GM18951 (cell line): ENCODE results near the gene ADAM10.

Experiments
- POLR2A ChIP-seq: IDR thresholded peaks from 4 replicates; pipeline ENCODE4 v1.6.1; 2011; ENCODE audit warnings: mild to moderate bottlenecking; ENCODE audit not compliant: insufficient read length, insufficient read depth; ENCODE audit errors: extremely low read depth
- in situ Hi-C: fragments of 300-500 bp; cut with MboI; formaldehyde crosslinking; loops from one replicate; pipeline ENCODE4 v1.12.0; 2022; ENCODE audit warnings: low sequenced_read_pairs, mixed read lengths, inconsistent platforms; ENCODE audit not compliant: unreplicated experiment

The ADAM10 gene

DNA sequence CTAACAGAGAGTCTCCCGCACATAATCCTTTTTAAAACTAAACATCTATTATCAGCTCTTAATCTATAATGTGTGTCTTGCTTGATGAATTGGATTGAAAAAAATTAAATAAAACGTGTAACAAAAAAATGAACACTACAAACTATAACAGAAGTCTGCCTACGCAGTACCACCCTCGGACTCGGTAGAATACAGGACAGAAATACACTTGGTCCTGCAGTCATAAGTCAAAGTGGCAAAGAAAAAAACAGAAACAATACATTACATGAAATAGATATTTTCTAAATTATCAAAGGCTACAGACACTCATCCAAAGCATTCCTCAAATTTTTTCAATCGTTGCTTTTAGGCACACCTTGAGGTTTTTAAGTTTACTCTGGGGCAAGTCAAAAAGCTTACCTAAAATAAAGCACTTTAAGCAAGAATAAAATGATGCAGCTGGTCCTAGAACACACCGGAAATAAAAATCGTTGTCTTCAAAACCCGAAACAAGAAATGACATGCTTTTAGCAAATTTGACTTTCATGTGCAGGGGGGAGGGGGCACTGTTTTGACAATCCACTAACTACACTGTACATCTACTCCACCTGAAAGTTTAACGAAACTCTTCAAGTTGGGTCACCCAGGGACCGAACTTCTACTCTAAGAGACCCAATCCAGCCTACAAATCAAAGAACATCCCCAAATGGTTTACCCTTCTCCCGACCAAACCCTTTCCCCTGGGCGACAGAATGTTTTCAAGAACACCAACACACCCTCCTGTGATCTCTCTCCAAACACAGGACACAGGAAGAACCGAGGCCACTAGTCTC lies 1.3 kb downstream of the ADAM10 start:
- no peak for TF ChIP-seq POLR2A
- in situ Hi-C loops: no loop called here

DNA sequence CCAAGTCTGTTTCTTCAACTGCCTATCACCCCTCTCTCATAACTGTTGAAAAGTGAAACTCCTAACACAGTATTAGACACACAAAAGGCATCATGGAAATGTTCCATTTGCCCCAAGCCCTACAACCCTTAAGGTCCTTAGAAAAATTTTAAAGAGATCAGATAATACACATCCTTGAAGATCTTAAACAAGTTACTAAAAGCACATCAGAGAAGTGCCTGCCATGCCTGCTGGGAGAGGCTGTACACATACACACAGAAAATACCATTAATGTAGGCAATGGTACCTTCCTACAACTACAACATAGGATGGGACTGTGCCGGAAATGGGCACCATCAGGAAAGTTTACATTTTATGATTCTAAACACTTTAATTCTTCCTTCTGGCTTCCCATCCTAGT lies 3.3 kb downstream of the ADAM10 start:
- in situ Hi-C loops: no loop called here
- no peak for TF ChIP-seq POLR2A

DNA sequence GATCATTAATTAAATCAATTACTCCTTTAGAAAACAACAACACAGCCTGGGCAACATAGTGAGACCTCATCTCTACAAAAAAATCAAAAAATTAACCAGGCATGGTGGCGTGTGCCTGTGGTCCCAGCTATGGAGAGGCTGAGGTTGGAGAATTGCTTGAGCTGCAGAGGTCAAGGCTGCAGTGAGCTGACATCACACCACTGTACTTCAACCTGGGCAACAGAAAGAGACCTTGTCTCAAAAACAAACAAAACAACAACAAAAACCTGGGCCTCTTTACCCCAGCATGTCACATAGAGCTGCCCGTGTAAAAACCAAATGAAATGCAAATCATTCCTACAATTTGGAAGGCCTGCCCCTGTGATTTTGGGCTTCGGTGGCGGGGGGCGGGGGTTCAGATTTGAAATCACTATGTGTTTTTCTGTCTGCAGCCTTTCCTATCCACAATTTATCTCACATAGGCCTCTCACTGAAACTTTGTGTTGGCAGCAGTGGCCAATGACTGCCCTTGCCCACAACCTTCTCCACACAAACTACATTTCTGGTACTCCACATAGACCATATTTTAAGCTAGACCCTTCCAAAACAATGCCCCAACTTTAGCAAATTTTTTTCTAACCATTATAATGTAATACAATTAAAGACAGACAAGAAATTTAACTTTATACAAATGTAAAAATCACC lies 6.5 kb downstream of the ADAM10 start:
- in situ Hi-C loops: no loop called here
- TF ChIP-seq POLR2A: no peak

DNA sequence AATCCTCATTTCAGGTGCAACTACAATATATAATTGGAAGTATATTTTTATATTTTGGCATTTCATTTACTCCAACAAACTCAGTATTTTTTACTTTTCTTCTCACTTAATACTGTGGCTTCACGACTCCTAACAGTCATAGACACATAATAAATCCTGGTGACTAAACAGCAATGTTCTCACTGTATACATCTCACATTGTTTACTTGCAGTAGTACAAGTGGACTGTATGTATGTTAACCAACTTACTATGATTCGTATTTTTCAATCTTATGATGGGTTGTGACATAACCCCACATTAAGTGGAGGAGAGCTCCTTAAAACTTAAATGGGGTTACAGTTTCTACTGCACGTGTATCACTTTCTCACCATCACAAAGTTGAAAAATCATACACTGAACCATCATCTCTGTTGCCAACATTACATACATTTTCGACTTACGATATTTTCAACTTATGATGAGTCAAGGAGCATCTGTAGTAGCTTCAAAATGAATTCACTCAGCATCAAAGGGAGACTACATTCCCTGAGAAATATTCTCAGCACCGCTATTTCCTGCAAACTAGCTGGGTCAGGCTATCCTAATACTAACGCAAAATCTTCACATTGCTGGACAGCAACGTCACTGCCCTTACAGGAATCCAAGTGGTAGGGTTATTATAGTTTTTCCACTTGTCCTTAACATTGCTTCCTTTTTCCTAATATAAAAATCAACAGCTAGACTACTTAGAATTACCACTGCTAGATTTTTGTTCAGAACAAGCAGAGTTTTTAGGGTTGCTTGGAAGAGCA lies 7.3 kb downstream of the ADAM10 start:
- no peak for TF ChIP-seq POLR2A
- in situ Hi-C loops: no loop called here

DNA sequence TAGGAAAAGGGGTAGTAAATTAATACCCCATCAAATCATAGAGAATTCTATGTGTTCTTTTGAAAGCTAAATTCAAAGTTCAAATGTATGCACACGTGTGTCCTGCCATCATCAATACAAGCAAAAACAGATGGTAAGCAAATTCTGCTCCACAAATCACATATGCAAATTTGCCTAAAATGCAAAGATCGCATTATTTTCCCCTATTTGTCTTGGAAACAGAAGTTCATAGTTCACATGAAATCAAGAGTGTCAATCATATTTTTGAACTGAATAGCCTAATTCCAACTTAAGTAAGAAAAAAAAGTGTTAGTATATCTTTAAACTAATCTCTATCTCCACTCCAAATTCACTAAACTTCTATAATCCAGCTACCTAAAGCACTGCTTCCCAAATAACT lies 8.5 kb downstream of the ADAM10 start:
- no peak for TF ChIP-seq POLR2A
- in situ Hi-C loops: no loop called here

DNA sequence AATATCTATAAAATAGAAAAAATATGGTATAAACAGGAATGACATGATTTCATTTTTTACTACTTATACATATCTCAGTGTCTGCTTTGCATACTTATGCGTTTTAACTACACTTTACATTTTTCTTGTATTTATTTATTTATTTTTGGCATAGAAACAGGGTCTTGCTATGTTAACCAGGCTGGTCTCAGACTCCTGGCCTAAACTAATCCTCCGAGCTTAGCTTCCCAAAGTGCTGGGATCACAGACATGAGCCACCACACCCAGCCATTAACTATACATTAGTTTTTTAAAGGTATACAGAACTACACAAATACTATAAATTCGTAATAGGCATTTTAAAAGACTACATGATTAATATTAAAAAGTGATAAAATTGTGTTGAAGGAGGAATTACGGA lies 9.1 kb downstream of the ADAM10 start:
- in situ Hi-C loops: no loop called here
- TF ChIP-seq POLR2A: no peak

DNA sequence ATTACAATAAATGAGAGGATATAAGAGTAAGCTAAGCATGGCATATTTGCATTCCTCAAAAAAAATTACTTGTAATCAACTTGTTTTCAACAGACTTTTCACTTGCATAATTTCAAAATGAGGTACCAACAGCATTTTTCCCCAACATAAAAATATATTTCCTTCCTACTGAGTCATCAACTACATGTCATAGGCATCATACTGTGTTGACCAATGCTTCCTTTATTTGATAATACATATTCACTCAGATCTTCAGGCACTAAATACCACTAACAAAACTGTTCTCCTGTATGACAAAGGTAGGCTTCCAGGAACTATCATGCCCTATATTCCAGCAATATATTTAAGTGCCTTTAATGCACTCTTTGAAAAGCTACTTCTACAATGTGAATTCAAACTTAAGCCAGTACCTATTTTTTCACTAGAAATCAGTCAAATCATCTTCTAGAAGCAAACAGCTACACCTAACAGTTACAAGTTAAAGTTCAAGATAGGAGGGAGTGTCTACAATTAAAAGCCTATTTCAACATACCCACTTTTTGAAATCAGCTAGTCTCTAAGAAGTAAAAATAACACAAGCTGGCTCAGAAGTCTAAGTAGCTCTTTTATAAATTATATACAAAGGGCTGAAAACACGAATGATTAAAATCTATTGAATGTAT lies 11.3 kb downstream of the ADAM10 start:
- in situ Hi-C loops: no loop called here
- TF ChIP-seq POLR2A: no peak

DNA sequence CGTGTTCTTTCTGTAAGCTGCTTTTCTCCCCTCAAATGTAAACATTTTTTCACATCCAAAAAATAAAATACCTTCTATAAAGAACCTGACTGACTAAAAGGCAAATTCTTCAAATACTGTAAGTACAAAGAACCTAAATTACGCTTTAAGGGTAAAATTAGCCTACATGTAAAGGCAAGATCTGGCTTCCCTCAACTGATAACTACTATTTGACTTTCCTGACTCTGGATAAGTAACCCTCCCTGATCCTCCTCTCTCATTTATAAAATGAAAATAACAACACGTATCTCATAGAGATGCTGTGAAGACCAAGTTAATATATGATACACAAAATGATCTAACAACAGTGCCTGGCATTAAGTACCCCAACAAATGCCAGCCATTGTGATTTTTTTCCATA lies 12.2 kb downstream of the ADAM10 start:
- in situ Hi-C loops: no loop called here
- no peak for TF ChIP-seq POLR2A

DNA sequence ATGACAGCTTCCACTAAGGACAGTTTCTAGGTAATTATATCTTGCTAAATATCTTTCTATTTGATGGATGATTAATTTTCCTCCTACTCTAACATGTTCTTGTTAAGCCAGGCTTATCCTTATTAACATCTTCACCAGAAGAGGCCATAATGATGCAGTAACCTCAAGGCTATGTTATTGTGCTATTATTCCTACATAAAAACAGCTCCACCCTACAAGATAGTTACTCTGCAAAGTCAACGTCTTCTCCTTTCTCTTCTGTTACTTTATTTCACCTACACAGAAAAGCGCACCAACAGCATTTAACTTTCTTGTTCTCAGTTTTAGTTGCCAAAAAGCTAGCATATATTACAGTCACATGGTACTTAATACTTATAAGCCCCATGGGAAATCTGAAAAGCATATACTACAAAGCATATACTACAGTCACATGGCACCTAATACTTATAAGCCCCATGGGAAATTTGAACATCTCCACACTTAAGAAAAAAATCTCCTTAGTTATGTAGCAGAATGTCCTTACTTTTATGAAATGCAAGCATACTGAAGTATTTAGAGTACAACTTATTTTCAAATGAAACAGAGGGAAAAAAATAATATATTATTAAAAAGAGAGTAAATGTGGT lies 13.4 kb downstream of the ADAM10 start:
- TF ChIP-seq POLR2A: no peak
- in situ Hi-C loops: no loop called here

DNA sequence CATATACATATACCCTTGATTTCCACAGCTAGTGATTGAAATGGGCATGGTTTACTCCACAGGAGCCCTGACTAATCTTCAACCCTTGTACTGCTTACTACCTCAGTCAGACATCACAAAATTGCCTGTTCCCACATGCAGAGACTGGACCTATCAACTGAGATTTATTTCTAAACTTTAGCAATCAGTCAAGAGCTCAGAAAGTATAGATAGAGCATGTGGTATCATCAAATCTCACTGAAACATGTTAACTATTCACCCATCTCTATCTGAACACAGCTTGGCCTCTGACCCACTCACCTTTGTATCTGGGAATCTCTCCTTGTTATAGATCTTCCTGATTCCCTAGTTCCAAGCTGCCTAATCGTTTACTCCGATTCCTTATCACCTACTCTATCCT lies 14.6 kb downstream of the ADAM10 start:
- in situ Hi-C loops: no loop called here
- TF ChIP-seq POLR2A: no peak

DNA sequence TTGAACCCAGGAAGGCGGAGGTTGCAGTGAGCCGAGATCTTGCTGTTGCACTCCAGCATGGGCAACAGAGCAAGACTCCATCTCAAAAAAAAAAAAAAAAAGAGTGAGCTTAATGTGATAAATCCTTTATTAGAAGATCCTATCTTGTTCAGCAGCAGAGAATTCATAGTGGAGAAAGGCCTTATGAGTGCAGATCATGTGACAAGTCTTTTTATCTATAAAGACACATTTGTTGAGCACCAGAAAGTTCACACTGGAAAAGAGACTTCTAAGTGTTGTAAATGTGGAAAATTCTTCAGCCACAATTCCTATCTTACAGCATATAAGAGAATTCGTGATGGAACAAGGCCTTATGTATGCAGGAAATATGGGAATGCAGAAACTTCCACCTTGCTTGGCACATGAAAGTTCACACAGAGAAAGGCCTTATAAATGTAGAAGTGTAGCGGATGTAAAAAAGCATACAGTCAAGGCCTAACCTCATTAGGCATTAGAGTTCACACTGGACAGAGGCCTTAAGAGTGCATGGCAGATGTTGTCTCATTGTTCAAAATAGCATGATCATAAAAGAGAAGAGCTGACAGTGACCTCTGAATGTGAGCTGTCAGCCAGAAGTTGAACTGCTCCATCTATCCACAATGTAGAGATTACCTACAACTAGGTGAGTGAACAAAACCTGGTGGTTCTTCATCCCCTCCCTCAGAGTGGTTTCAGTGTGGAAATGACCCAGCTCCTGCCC lies 16.7 kb downstream of the ADAM10 start:
- in situ Hi-C loops: no loop called here
- no peak for TF ChIP-seq POLR2A

DNA sequence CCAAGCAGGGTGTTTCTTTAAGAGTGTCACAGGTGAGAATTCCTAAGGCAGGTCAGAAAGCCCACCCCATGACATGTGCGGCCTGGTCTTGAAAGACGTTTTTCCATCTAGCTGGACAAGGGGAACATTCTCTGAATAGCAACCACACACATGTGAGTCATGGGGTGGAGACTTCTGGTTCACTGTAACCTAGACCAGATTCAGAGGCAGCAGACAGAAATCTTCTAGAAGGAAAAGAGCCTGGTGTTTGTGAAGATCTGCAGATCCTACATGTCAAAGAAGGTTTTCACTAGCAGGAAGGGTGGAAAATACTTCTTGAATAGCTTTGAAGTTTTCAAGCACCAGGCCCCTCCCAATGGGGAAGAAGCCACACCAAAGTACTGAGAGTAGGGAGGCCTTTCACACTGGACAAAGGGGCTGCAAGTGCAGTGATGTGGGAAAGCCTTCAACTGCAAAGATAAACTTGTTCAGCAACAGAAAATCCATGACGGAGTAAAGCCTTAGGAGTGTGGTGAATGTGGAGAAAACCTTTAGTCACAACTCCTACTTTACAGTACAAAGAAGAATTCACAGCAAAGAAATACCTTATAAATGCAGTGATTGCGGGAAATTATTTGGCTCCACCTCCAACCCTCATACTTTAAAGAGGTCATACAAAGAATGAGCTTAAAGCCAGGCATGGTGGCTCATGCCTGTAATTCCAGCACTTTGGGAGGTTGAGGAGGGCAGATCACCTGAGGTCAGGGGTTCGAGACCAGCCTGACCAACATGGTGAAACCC lies 17.6 kb downstream of the ADAM10 start:
- in situ Hi-C loops: no loop called here
- TF ChIP-seq POLR2A: no peak

DNA sequence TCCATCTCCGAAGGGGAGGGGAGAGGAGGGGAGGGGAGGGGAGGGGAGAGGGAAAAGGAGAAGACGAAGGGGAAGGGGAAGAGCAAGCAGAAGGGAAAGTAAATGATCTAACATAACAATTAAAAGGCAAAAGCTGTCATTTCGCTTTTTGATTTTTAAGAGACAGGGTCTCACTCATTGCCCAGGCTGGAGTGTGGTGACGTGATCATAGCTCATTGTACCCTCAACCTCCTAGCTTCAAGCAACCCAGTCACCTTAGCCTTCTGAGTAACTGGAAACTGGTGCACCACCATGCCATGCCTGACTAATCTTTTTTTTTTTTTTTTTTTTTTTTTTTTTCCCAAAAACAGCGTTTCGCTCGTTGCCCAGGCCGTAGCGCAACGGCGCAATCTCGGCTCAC lies 22.6 kb downstream of the ADAM10 start:
- in situ Hi-C loops: no loop called here
- no peak for TF ChIP-seq POLR2A
